Fibroblast of the aortic adventitia (primary cell): ENCODE data around the gene NRXN2. TPM values are rescaled to one million over a fixed set of nuclear protein-coding genes. Genes with fewer than 3 reads are reported as not detected.
A peak's percentile ranks its signal among the peaks of the same experiment; 100 is the strongest.

Source experiments
- DNase-seq: peaks from one replicate; pipeline ENCODE4 v3.0.0-alpha.2; 2010; ENCODE audit warnings: low read depth
- H3K4me3 ChIP-seq: 2 replicates; pipeline ENCODE4 v1.5.1; 2011; ENCODE audit warnings: low read depth, mild to moderate bottlenecking, control low read depth, low read length, moderate library complexity
- CTCF ChIP-seq: IDR thresholded peaks from 2 replicates; pipeline ENCODE4 v1.5.1; 2011; ENCODE audit warnings: mild to moderate bottlenecking, low read length, control low read depth, inconsistent platforms; ENCODE audit not compliant: insufficient read depth
- total RNA-seq: library from RNA; depleted of rRNA; stranded (reverse); fragments of >200 nt; gene quantifications from 2 replicates; pipeline ENCODE4 v1.2.3, GENCODE V29; 2012; ENCODE audit warnings: low replicate concordance

Gene NRXN2
- total RNA-seq, 1 donor: 3.3 TPM

- peak overlapping the region; percentile 54 for H3K4me3 ChIP-seq
- no peak for DNase-seq
- peak; percentile 73 for TF ChIP-seq CTCF
These were observed 20.0 kb upstream of the NRXN2 start for GRCh38 chr11:64742889-64743590.

- H3K4me3 ChIP-seq: peak overlapping the region; percentile 54
- no peak for TF ChIP-seq CTCF
- DNase-seq: no peak
These were observed 19.3 kb upstream of the NRXN2 start for GRCh38 chr11:64742087-64742888.

- no peak for DNase-seq
- TF ChIP-seq CTCF: no peak
- H3K4me3 ChIP-seq: no peak overlapping the region
These were observed 18.5 kb upstream of the NRXN2 start for GRCh38 chr11:64741375-64742086.

- H3K4me3 ChIP-seq: no peak overlapping the region
- no peak for DNase-seq
- TF ChIP-seq CTCF: no peak
These were observed 16.9 kb upstream of the NRXN2 start for GRCh38 chr11:64739871-64740270.

GRCh38 chr11:64736654-64737053, 13.7 kb upstream of the NRXN2 start:
- no peak for TF ChIP-seq CTCF
- H3K4me3 ChIP-seq: no peak overlapping the region
- no peak for DNase-seq

GRCh38 chr11:64735725-64736259, 12.8 kb upstream of the NRXN2 start:
- no peak overlapping the region for H3K4me3 ChIP-seq
- no peak for TF ChIP-seq CTCF
- DNase-seq: no peak
